OCI-LY1 (cell line): ENCODE data around the gene ANXA2R.
A peak's percentile ranks its signal among the peaks of the same experiment; 100 is the strongest.

Source experiments
- H2AFZ ChIP-seq: fragments of 200-600 bp; sonication (generic), shearing (Covaris generic); 2 replicates; pipeline ENCODE4 v1.6.0; 2014; ENCODE audit warnings: antibody characterized with exemption, mild to moderate bottlenecking, low read length
- H3F3A ChIP-seq: fragments of 200-600 bp; sonication (generic), shearing (Covaris generic); 2 replicates; pipeline ENCODE4 v1.6.0; 2014; ENCODE audit warnings: mild to moderate bottlenecking, antibody characterized with exemption, low read length, moderate library complexity; ENCODE audit not compliant: insufficient read depth
- H3K27ac ChIP-seq: fragments of 200-600 bp; sonication (generic); 2 replicates; pipeline ENCODE4 v1.5.1; 2014; ENCODE audit warnings: low read length, mixed run types, mild to moderate bottlenecking, low read depth; ENCODE audit not compliant: poor library complexity, severe bottlenecking
- H3K27me3 ChIP-seq: fragments of 200-600 bp; sonication (generic); 2 replicates; pipeline ENCODE4 v1.6.0; 2014; ENCODE audit warnings: antibody characterized with exemption, mild to moderate bottlenecking, low read length, moderate library complexity; ENCODE audit not compliant: insufficient read depth
- H3K36me3 ChIP-seq: fragments of 200-600 bp; sonication (generic); 2 replicates; pipeline ENCODE4 v1.6.1; 2014; ENCODE audit warnings: mild to moderate bottlenecking, antibody characterized with exemption, low read length, moderate library complexity, mixed read lengths; ENCODE audit not compliant: insufficient read depth
- H3K4me1 ChIP-seq: fragments of 200-600 bp; sonication (generic); 2 replicates; pipeline ENCODE4 v1.5.1; 2014; ENCODE audit warnings: mild to moderate bottlenecking, low read length, moderate library complexity; ENCODE audit not compliant: insufficient read depth, severe bottlenecking
- H3K4me2 ChIP-seq: fragments of 200-600 bp; sonication (generic), shearing (Covaris generic); 2 replicates; pipeline ENCODE4 v1.6.1; 2014; ENCODE audit warnings: low read length
- H3K4me3 ChIP-seq: fragments of 200-600 bp; sonication (generic); 2 replicates; pipeline ENCODE4 v1.5.1; 2014; ENCODE audit warnings: low read length, low read depth, mild to moderate bottlenecking, mixed read lengths; ENCODE audit not compliant: poor library complexity, severe bottlenecking
- H3K79me2 ChIP-seq: fragments of 200-600 bp; shearing (Covaris generic); 2 replicates; pipeline ENCODE4 v1.6.1; 2016; ENCODE audit warnings: mixed run types, low read length, mixed read lengths; ENCODE audit not compliant: insufficient read depth
- H3K9ac ChIP-seq: fragments of 200-600 bp; sonication (generic), shearing (Covaris generic); 2 replicates; pipeline ENCODE4 v1.6.1; 2014; ENCODE audit warnings: mild to moderate bottlenecking, low read length, mixed read lengths
- H3K9me2 ChIP-seq: fragments of 200-600 bp; sonication (generic), shearing (Covaris generic); 2 replicates; pipeline ENCODE4 v1.6.1; 2014; ENCODE audit warnings: low read depth, mild to moderate bottlenecking, low read length, mixed read lengths
- H3K9me3 ChIP-seq: fragments of 200-600 bp; shearing (Covaris generic); 2 replicates; pipeline ENCODE4 v1.6.1; 2014; ENCODE audit warnings: low read length, mixed read lengths
- H4K20me1 ChIP-seq: fragments of 200-600 bp; sonication (generic), shearing (Covaris generic); 2 replicates; pipeline ENCODE4 v1.6.0; 2016; ENCODE audit warnings: mild to moderate bottlenecking, low read length; ENCODE audit not compliant: insufficient read depth
- EZH2 ChIP-seq: fragments of 200-600 bp; sonication (generic), shearing (Covaris generic); IDR thresholded peaks from 2 replicates; pipeline ENCODE4 v1.8.0; 2017; ENCODE audit warnings: borderline replicate concordance, mixed run types, mild to moderate bottlenecking, antibody characterized with exemption, low read length, moderate library complexity, mixed read lengths
- TF ChIP-seq, protein P1 (sequence below): fragments of 200-600 bp; sonication (generic), shearing (Covaris generic); IDR thresholded peaks from 2 replicates; pipeline ENCODE4 v1.5.1; 2017; ENCODE audit warnings: mild to moderate bottlenecking, antibody characterized with exemption, low read length, moderate library complexity, mixed read lengths

Gene ANXA2R

DNA sequence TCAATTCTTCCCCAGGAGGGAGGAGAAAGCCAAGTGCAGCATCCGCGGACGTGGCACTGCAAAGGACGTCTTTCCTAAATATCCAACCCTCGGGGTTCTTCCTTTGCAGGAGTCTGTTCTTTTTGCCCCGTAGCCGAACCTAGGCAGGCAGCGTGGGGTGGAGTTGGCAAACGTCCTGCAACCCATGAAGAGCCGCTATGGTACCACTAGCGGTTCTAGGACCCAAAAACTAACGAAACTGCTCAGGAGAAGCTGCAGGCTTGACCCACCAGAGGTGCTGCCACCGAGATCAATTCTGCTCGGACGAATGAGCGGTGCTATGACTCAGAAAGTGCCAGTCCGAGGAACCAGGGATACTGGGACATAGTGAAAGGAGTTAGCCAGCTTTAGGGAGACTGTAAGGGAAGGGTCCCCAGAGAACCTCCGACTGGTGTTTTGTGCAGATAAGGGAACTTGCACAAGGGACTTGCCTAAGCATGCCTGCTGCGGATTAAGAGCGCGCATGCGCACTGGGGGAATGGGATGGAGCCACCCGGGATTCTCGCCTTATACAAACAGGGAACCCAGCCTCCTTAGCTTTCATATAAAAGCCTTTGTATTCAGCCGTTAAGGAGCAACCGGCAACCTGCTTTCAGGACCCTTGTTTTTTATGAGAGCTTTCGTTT lies 32.7 kb downstream of the ANXA2R start:
- H3K9me3 ChIP-seq: no peaks in the 10 kb centered on the region
- peaks cover 5% of the 10 kb centered on the region; the same call in 1 of the 2 replicates for H3F3A ChIP-seq
- H3K4me2 ChIP-seq: peak overlapping the region; percentile 99
- H3K4me3 ChIP-seq: peak overlapping the region; percentile 72
- peak overlapping the region; percentile 36 for H2AFZ ChIP-seq
- peaks cover 34% of the 10 kb centered on the region for H3K4me1 ChIP-seq
- no peaks in the 10 kb centered on the region for H3K36me3 ChIP-seq
- H3K27ac ChIP-seq: peak overlapping the region; percentile 59
- H3K9ac ChIP-seq: peak overlapping the region; percentile 79
- no peaks in the 10 kb centered on the region for H3K79me2 ChIP-seq
- no peaks in the 10 kb centered on the region for H3K9me2 ChIP-seq
- H4K20me1 ChIP-seq: no peaks in the 10 kb centered on the region
- no peaks in the 10 kb centered on the region for H3K27me3 ChIP-seq
- TF ChIP-seq, protein P1, sequence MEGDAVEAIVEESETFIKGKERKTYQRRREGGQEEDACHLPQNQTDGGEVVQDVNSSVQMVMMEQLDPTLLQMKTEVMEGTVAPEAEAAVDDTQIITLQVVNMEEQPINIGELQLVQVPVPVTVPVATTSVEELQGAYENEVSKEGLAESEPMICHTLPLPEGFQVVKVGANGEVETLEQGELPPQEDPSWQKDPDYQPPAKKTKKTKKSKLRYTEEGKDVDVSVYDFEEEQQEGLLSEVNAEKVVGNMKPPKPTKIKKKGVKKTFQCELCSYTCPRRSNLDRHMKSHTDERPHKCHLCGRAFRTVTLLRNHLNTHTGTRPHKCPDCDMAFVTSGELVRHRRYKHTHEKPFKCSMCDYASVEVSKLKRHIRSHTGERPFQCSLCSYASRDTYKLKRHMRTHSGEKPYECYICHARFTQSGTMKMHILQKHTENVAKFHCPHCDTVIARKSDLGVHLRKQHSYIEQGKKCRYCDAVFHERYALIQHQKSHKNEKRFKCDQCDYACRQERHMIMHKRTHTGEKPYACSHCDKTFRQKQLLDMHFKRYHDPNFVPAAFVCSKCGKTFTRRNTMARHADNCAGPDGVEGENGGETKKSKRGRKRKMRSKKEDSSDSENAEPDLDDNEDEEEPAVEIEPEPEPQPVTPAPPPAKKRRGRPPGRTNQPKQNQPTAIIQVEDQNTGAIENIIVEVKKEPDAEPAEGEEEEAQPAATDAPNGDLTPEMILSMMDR: no peak
- TF ChIP-seq EZH2: no peak

DNA sequence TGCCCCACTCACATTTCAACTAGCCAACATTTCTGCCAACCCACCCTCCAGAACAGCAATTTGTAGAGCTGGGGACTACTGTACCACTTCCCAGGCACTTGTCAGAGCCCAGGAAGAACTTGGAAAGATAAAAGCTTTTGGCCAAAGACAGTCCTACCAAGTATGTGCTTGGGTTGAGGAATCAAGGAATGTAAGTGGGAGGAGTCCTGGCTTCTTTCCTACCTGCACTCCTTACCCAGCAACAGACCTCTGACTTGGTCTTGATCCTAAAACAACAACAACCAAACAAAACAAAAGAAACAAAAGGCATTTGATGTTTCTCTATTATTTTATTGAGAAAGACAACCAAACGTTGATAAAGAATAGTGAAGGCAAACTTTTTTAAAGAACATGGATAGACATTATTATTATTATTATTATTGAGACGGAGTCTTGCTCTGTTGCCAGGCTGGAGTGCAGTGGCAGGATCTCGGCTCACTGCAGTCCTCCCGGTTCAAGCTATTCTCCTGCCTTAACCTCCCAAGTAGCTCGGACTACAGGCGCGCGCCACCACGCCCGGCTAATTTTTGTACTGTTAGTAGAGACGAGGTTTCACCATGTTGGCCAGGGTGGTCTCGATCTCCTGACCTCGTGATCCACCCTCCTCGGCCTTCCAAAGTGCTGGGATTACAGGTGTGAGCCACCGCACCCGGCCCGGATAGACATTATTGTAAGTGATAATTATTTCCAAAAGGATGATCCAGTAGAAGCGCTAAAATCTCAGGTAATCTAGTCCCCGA lies 33.5 kb downstream of the ANXA2R start:
- peak overlapping the region; percentile 72 for H3K4me3 ChIP-seq
- TF ChIP-seq, protein P1: no peak
- TF ChIP-seq EZH2: no peak
- H2AFZ ChIP-seq: no peak overlapping the region
- no peaks in the 10 kb centered on the region for H4K20me1 ChIP-seq
- H3K79me2 ChIP-seq: no peaks in the 10 kb centered on the region
- peaks cover 5% of the 10 kb centered on the region; the same call in 1 of the 2 replicates for H3F3A ChIP-seq
- no peak overlapping the region for H3K4me2 ChIP-seq
- no peaks in the 10 kb centered on the region for H3K9me2 ChIP-seq
- no peaks in the 10 kb centered on the region for H3K36me3 ChIP-seq
- H3K4me1 ChIP-seq: peaks cover 34% of the 10 kb centered on the region
- H3K27me3 ChIP-seq: no peaks in the 10 kb centered on the region
- H3K9me3 ChIP-seq: no peaks in the 10 kb centered on the region
- H3K27ac ChIP-seq: no peak overlapping the region
- H3K9ac ChIP-seq: no peak overlapping the region

DNA sequence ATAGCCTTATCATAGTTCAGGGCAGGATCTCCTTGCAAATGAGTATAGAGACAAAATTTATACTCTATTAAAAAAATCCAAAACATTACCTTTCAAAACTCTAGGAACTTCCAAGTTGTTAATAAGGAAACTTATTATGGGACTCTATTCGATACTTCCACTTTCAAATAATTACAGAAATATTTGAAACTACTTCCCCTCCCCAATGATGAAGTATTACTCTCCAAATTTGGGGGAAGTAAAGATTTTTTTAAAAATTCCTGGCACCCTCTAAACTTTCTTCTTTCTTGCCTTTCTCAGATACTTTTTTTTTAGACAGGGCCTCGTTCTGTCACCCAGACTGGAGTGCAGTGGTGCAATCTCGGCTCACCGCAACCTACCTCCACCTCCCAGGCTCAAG lies 35.1 kb downstream of the ANXA2R start:
- no peaks in the 10 kb centered on the region for H3K27me3 ChIP-seq

More for the DNA sequence above, 35.1 kb downstream of the ANXA2R start:
- Histone ChIP-seq H2AFZ (no peak overlapping the region), H3K79me2 (no peaks in the 10 kb centered on the region), H3K4me2 (no peak overlapping the region), H3K9me3 (no peaks in the 10 kb centered on the region), H3K9ac (no peak overlapping the region), H3F3A (peaks cover 5% of the 10 kb centered on the region; the same call in 1 of the 2 replicates), H3K36me3 (no peaks in the 10 kb centered on the region), H4K20me1 (no peaks in the 10 kb centered on the region), H3K4me3 (no peak overlapping the region), H3K9me2 (no peaks in the 10 kb centered on the region), H3K27ac (no peak overlapping the region), H3K4me1 (peaks cover 27% of the 10 kb centered on the region)
- TF ChIP-seq EZH2: no peak
- TF ChIP-seq, protein P1: no peak
